Activated naive CD4-positive, alpha-beta T cell treated with anti-CD3 and anti-CD28 coated beads, Interleukin-2, amount 50 U/mL, for 24 hours (primary cell): ENCODE results near the gene RSPH1.

Experiments
- H3K27ac Mint-ChIP-seq: one replicate; pipeline ENCODE4 v1.8.0; 2021; ENCODE audit warnings: mild to moderate bottlenecking, mixed read lengths
- H3K27me3 Mint-ChIP-seq: one replicate; pipeline ENCODE4 v1.8.0; 2021; ENCODE audit warnings: mixed read lengths
- H3K36me3 Mint-ChIP-seq: one replicate; pipeline ENCODE4 v1.8.0; 2021; ENCODE audit warnings: mixed read lengths
- H3K4me1 Mint-ChIP-seq: one replicate; pipeline ENCODE4 v1.8.0; 2021; ENCODE audit warnings: mixed read lengths
- H3K4me3 Mint-ChIP-seq: one replicate; pipeline ENCODE4 v1.8.0; 2021; ENCODE audit warnings: mild to moderate bottlenecking, mixed read lengths
- H3K9me3 Mint-ChIP-seq: one replicate; pipeline ENCODE4 v1.8.0; 2021; ENCODE audit warnings: mixed read lengths

The RSPH1 gene

GRCh38 chr21:42507418-42507817 lies 11.4 kb upstream of the RSPH1 start:
- Mint-ChIP-seq H3K36me3 (no peaks in the 10 kb centered on the region), H3K9me3 (no peaks in the 10 kb centered on the region), H3K27ac (no peak overlapping the region), H3K4me1 (peaks cover 3% of the 10 kb centered on the region), H3K4me3 (no peak overlapping the region), H3K27me3 (no peaks in the 10 kb centered on the region)

- Mint-ChIP-seq H3K4me1 (no peaks in the 10 kb centered on the region), H3K36me3 (no peaks in the 10 kb centered on the region), H3K4me3 (no peak overlapping the region), H3K27ac (no peak overlapping the region), H3K9me3 (no peaks in the 10 kb centered on the region), H3K27me3 (no peaks in the 10 kb centered on the region)
These were observed 9.2 kb upstream of the RSPH1 start for GRCh38 chr21:42505090-42505726.

- no peaks in the 10 kb centered on the region for H3K36me3 Mint-ChIP-seq
- no peak overlapping the region for H3K4me3 Mint-ChIP-seq
- no peaks in the 10 kb centered on the region for H3K4me1 Mint-ChIP-seq
- H3K27ac Mint-ChIP-seq: no peak overlapping the region
- no peaks in the 10 kb centered on the region for H3K27me3 Mint-ChIP-seq
- H3K9me3 Mint-ChIP-seq: no peaks in the 10 kb centered on the region
These were observed 7.7 kb upstream of the RSPH1 start for GRCh38 chr21:42503711-42504110.

GRCh38 chr21:42500736-42501135 lies 4.7 kb upstream of the RSPH1 start:
- Mint-ChIP-seq H3K9me3 (no peaks in the 10 kb centered on the region), H3K4me1 (peaks cover 12% of the 10 kb centered on the region), H3K4me3 (no peak overlapping the region), H3K36me3 (no peaks in the 10 kb centered on the region), H3K27me3 (no peaks in the 10 kb centered on the region), H3K27ac (no peak overlapping the region)

GRCh38 chr21:42500225-42500624 lies 4.2 kb upstream of the RSPH1 start:
- H3K27me3 Mint-ChIP-seq: no peaks in the 10 kb centered on the region
- no peaks in the 10 kb centered on the region for H3K9me3 Mint-ChIP-seq
- H3K36me3 Mint-ChIP-seq: no peaks in the 10 kb centered on the region
- no peak overlapping the region for H3K4me3 Mint-ChIP-seq
- H3K4me1 Mint-ChIP-seq: peaks cover 12% of the 10 kb centered on the region
- H3K27ac Mint-ChIP-seq: no peak overlapping the region

GRCh38 chr21:42499444-42500112 lies 3.6 kb upstream of the RSPH1 start:
- Mint-ChIP-seq H3K27ac (no peak overlapping the region), H3K4me3 (no peak overlapping the region), H3K36me3 (no peaks in the 10 kb centered on the region), H3K4me1 (peaks cover 12% of the 10 kb centered on the region), H3K9me3 (no peaks in the 10 kb centered on the region), H3K27me3 (no peaks in the 10 kb centered on the region)

- Mint-ChIP-seq H3K9me3 (no peaks in the 10 kb centered on the region), H3K36me3 (no peaks in the 10 kb centered on the region), H3K27ac (no peak overlapping the region), H3K4me3 (no peak overlapping the region), H3K27me3 (no peaks in the 10 kb centered on the region), H3K4me1 (peaks cover 12% of the 10 kb centered on the region)
These were observed 2.0 kb upstream of the RSPH1 start for GRCh38 chr21:42498012-42498411.

GRCh38 chr21:42496839-42497202 lies 797 bp upstream of the RSPH1 start:
- Mint-ChIP-seq H3K4me1 (peaks cover 19% of the 10 kb centered on the region), H3K4me3 (peak overlapping the region; percentile 87), H3K27ac (peak overlapping the region; percentile 31), H3K27me3 (no peaks in the 10 kb centered on the region), H3K9me3 (no peaks in the 10 kb centered on the region), H3K36me3 (no peaks in the 10 kb centered on the region)

- Mint-ChIP-seq H3K4me3 (peak overlapping the region; percentile 87), H3K36me3 (no peaks in the 10 kb centered on the region), H3K27me3 (no peaks in the 10 kb centered on the region), H3K4me1 (peaks cover 19% of the 10 kb centered on the region), H3K9me3 (no peaks in the 10 kb centered on the region), H3K27ac (peak overlapping the region; percentile 86)
These were observed 282 bp downstream of the RSPH1 start for GRCh38 chr21:42495765-42496119.

- Mint-ChIP-seq H3K4me3 (no peak overlapping the region), H3K36me3 (no peaks in the 10 kb centered on the region), H3K27me3 (no peaks in the 10 kb centered on the region), H3K4me1 (peaks cover 19% of the 10 kb centered on the region), H3K9me3 (no peaks in the 10 kb centered on the region), H3K27ac (no peak overlapping the region)
These were observed 997 bp downstream of the RSPH1 start for GRCh38 chr21:42495027-42495426.

- H3K36me3 Mint-ChIP-seq: no peaks in the 10 kb centered on the region
- no peaks in the 10 kb centered on the region for H3K27me3 Mint-ChIP-seq
- no peak overlapping the region for H3K27ac Mint-ChIP-seq
- no peak overlapping the region for H3K4me3 Mint-ChIP-seq
- peaks cover 19% of the 10 kb centered on the region for H3K4me1 Mint-ChIP-seq
- H3K9me3 Mint-ChIP-seq: no peaks in the 10 kb centered on the region
These were observed 2.6 kb downstream of the RSPH1 start for GRCh38 chr21:42493109-42494060.

- H3K36me3 Mint-ChIP-seq: no peaks in the 10 kb centered on the region
- H3K9me3 Mint-ChIP-seq: no peaks in the 10 kb centered on the region
- peaks cover 17% of the 10 kb centered on the region for H3K4me1 Mint-ChIP-seq
- no peak overlapping the region for H3K4me3 Mint-ChIP-seq
- peak overlapping the region; percentile 59 for H3K27ac Mint-ChIP-seq
- H3K27me3 Mint-ChIP-seq: no peaks in the 10 kb centered on the region
These were observed 3.8 kb downstream of the RSPH1 start for GRCh38 chr21:42492201-42492600.

GRCh38 chr21:42491328-42491727 lies 4.7 kb downstream of the RSPH1 start:
- Mint-ChIP-seq H3K27ac (no peak overlapping the region), H3K27me3 (peaks cover 3% of the 10 kb centered on the region), H3K36me3 (no peaks in the 10 kb centered on the region), H3K4me1 (peaks cover 14% of the 10 kb centered on the region), H3K4me3 (no peak overlapping the region), H3K9me3 (no peaks in the 10 kb centered on the region)

GRCh38 chr21:42490720-42491119 lies 5.3 kb downstream of the RSPH1 start:
- H3K27me3 Mint-ChIP-seq: peaks cover 3% of the 10 kb centered on the region
- no peaks in the 10 kb centered on the region for H3K36me3 Mint-ChIP-seq
- H3K4me1 Mint-ChIP-seq: peaks cover 10% of the 10 kb centered on the region
- H3K27ac Mint-ChIP-seq: no peak overlapping the region
- no peak overlapping the region for H3K4me3 Mint-ChIP-seq
- no peaks in the 10 kb centered on the region for H3K9me3 Mint-ChIP-seq

- H3K27ac Mint-ChIP-seq: no peak overlapping the region
- H3K36me3 Mint-ChIP-seq: no peaks in the 10 kb centered on the region
- no peaks in the 10 kb centered on the region for H3K9me3 Mint-ChIP-seq
- peaks cover 3% of the 10 kb centered on the region for H3K27me3 Mint-ChIP-seq
- no peak overlapping the region for H3K4me3 Mint-ChIP-seq
- peaks cover 10% of the 10 kb centered on the region for H3K4me1 Mint-ChIP-seq
These were observed 6.0 kb downstream of the RSPH1 start for GRCh38 chr21:42489991-42490390.

- Mint-ChIP-seq H3K4me3 (no peak overlapping the region), H3K27me3 (peaks cover 3% of the 10 kb centered on the region), H3K36me3 (no peaks in the 10 kb centered on the region), H3K27ac (no peak overlapping the region), H3K4me1 (peaks cover 10% of the 10 kb centered on the region), H3K9me3 (no peaks in the 10 kb centered on the region)
These were observed 6.9 kb downstream of the RSPH1 start for GRCh38 chr21:42489006-42489563.
